ENCODE data around the gene KCTD10.
"Not testable (repeated sequence)": the region's sequence is repeated elsewhere in the genome, so short reads cannot be mapped to it uniquely, and the experiment has no call there.

Gene KCTD10

GRCh38 chr12:109430244-109430643, 46.9 kb downstream of the KCTD10 start:
- DNase-seq (ENCODE audit: low read depth, low spot score) = no peak
- no peak overlapping the region for H3K27ac ChIP-seq

GRCh38 chr12:109428804-109429203, 48.3 kb downstream of the KCTD10 start:
- DNase-seq (ENCODE audit: low read depth, low spot score); H3K27ac ChIP-seq: not testable (repeated sequence)

- no peak overlapping the region for H3K27ac ChIP-seq
- DNase-seq (ENCODE audit: low read depth, low spot score) = peak; percentile 24
Observed at GRCh38 chr12:109428037-109428629, 49.0 kb downstream of the KCTD10 start.

- H3K27ac ChIP-seq = no peak overlapping the region
- DNase-seq (ENCODE audit: low read depth, low spot score) = no peak
Observed at GRCh38 chr12:109423392-109423791, 53.7 kb downstream of the KCTD10 start.

- no peak for DNase-seq (ENCODE audit: low read depth, low spot score)
Observed at GRCh38 chr12:109422251-109422650, 54.8 kb downstream of the KCTD10 start.

GRCh38 chr12:109421355-109422087, 55.6 kb downstream of the KCTD10 start:
- DNase-seq (ENCODE audit: low read depth, low spot score) = no peak

More at GRCh38 chr12:109422251-109422650, 54.8 kb downstream of the KCTD10 start:
- H3K27ac ChIP-seq = no peak overlapping the region

GRCh38 chr12:109418848-109419480, 58.1 kb downstream of the KCTD10 start:
- no peak overlapping the region for H3K27ac ChIP-seq
- no peak for DNase-seq (ENCODE audit: low read depth, low spot score)

More at GRCh38 chr12:109421355-109422087, 55.6 kb downstream of the KCTD10 start:
- no peak overlapping the region for H3K27ac ChIP-seq

- not testable (repeated sequence) for H3K27ac ChIP-seq; DNase-seq (ENCODE audit: low read depth, low spot score)
Observed at GRCh38 chr12:109406147-109406546, 71.0 kb downstream of the KCTD10 start.

- DNase-seq (ENCODE audit: low read depth, low spot score); H3K27ac ChIP-seq: not testable (repeated sequence)
Observed at GRCh38 chr12:109404841-109405240, 72.3 kb downstream of the KCTD10 start.

Measured in epithelial cell of prostate (primary cell).